Endothelial cell of umbilical vein (primary cell): ENCODE measurements around the gene FOLR2. TPM values are rescaled to one million over a fixed set of nuclear protein-coding genes. Genes with fewer than 3 reads are reported as not detected.

ENCODE experiments used
- BruUV-seq: library from RNA; stranded (reverse); fragments of 400-500 nt; replicated peaks from 2 replicates; lab custom pipeline; 2021; lab: Mats Ljungman, UMichigan
- CTCF ChIA-PET: fragments of 300-600, 350-600 bp; sonication (Branson Sonifier 250); formaldehyde crosslinking; loops from one replicate; lab custom pipeline; 2021; ENCODE audit warnings: antibody characterized with exemption, inconsistent platforms; lab: Charles Lee
- POLR2A ChIA-PET: fragments of 300-600, 350-600 bp; sonication (Branson Sonifier 250); formaldehyde crosslinking; loops from one replicate; lab custom pipeline; 2021; ENCODE audit warnings: antibody characterized with exemption, inconsistent platforms; lab: Charles Lee
- DNase-seq: peaks from one replicate; pipeline ENCODE4 v3.0.0-alpha.2; 2011; ENCODE audit warnings: low read depth, low spot score
- FAIRE-seq: peaks from 2 replicates; lab custom pipeline; 2011; peaks lifted over from hg19 to GRCh38; lab: Jason Lieb, UNC
- H2AFZ ChIP-seq: 2 replicates; pipeline ENCODE4 v1.6.0; 2012; ENCODE audit warnings: low read depth, low read length, control low read depth, inconsistent platforms
- H3K27ac ChIP-seq: 2 replicates; pipeline ENCODE4 v1.5.1; 2011; ENCODE audit warnings: low read depth, mild to moderate bottlenecking, control low read depth, low read length, moderate library complexity; ENCODE audit not compliant: insufficient read depth
- H3K27me3 ChIP-seq, 2 experiments: 2 replicates each; pipeline versions ENCODE4 v1.6.0 to v1.6.1; 2011; ENCODE audit warnings: low read length in 2 of 2, mixed read lengths in 1 of 2; ENCODE audit not compliant: control insufficient read depth in 2 of 2, insufficient read depth in 2 of 2
- H3K36me3 ChIP-seq, 2 experiments: 2 replicates in 1 of 2; 3 replicates in 1 of 2; pipeline ENCODE4 v1.5.1; 2011; ENCODE audit warnings: low read length in 2 of 2, mild to moderate bottlenecking in 1 of 2, moderate library complexity in 1 of 2; ENCODE audit not compliant: control insufficient read depth in 2 of 2, insufficient read depth in 2 of 2; ENCODE audit errors: extremely low read depth in 1 of 2
- H3K4me1 ChIP-seq: 3 replicates; pipeline ENCODE4 v1.5.1; 2011; ENCODE audit warnings: mild to moderate bottlenecking, low read length; ENCODE audit not compliant: control insufficient read depth, insufficient read depth; ENCODE audit errors: extremely low read depth
- H3K4me2 ChIP-seq: 2 replicates; pipeline ENCODE4 v1.6.1; 2011; ENCODE audit warnings: low read length, control low read depth, mixed read lengths; ENCODE audit not compliant: insufficient read depth
- H3K4me3 ChIP-seq, 3 experiments: fragments of 200-600 bp in 1 of 3; sonication (generic), shearing (Covaris generic) in 1 of 3; replicated peaks in 1 of 3; 2 replicates each; pipeline ENCODE4 v1.5.1; 2011 to 2016; ENCODE audit warnings: control low read depth in 3 of 3, low read length in 3 of 3, mild to moderate bottlenecking in 2 of 3, inconsistent platforms in 1 of 3, low read depth in 1 of 3, moderate library complexity in 1 of 3; ENCODE audit not compliant: insufficient read depth in 1 of 3
- H3K79me2 ChIP-seq: 2 replicates; pipeline ENCODE4 v1.6.0; 2012; ENCODE audit warnings: low read length, inconsistent platforms; ENCODE audit not compliant: control insufficient read depth, insufficient read depth
- H3K9ac ChIP-seq: replicated peaks from 2 replicates; pipeline ENCODE3; 2011; ENCODE audit warnings: low read length, control low read depth; ENCODE audit not compliant: insufficient read depth; ENCODE audit errors: extremely low read depth
- H3K9me1 ChIP-seq: replicated peaks from 3 replicates; pipeline ENCODE4 v1.6.0; 2011; ENCODE audit warnings: mild to moderate bottlenecking, low read length; ENCODE audit not compliant: control insufficient read depth, insufficient read depth; ENCODE audit errors: extremely low read depth
- H3K9me3 ChIP-seq: replicated peaks from 2 replicates; pipeline ENCODE4 v1.5.1; 2012; ENCODE audit warnings: low read length, inconsistent platforms; ENCODE audit not compliant: control insufficient read depth, insufficient read depth
- H4K20me1 ChIP-seq: replicated peaks from 2 replicates; pipeline ENCODE3; 2011; ENCODE audit warnings: mild to moderate bottlenecking, low read length; ENCODE audit not compliant: control insufficient read depth, insufficient read depth; ENCODE audit errors: extremely low read depth
- CTCF ChIP-seq, 2 donors: IDR thresholded peaks; 1 replicate in 1 of 2; 2 replicates in 1 of 2; pipeline ENCODE4 v1.5.1; 2011; ENCODE audit warnings: low read length in 2 of 2, mild to moderate bottlenecking in 2 of 2, moderate library complexity in 2 of 2, control low read depth in 1 of 2, inconsistent platforms in 1 of 2, low read depth in 1 of 2; ENCODE audit not compliant: insufficient read depth in 1 of 2; ENCODE audit errors: extremely low read depth in 1 of 2
- EZH2 ChIP-seq: IDR thresholded peaks from 2 replicates; pipeline ENCODE4 v1.6.1; 2012; ENCODE audit warnings: borderline replicate concordance, low read depth, mild to moderate bottlenecking, moderate library complexity, low read length, inconsistent platforms; ENCODE audit not compliant: severe bottlenecking
- FOS ChIP-seq: IDR thresholded peaks from 2 replicates; pipeline ENCODE4 v1.6.1; 2011; ENCODE audit warnings: mild to moderate bottlenecking, low read length, moderate library complexity, borderline replicate concordance; ENCODE audit not compliant: insufficient read depth
- GATA2 ChIP-seq: IDR thresholded peaks from 2 replicates; pipeline ENCODE4 v1.7.0; 2011; ENCODE audit warnings: low read depth, mild to moderate bottlenecking, moderate library complexity, mixed read lengths, low read length; ENCODE audit not compliant: insufficient read length, insufficient read depth
- JUN ChIP-seq: IDR thresholded peaks from 2 replicates; pipeline ENCODE4 v1.6.1; 2011; ENCODE audit warnings: borderline replicate concordance, low read depth; ENCODE audit not compliant: insufficient read length, insufficient read depth
- MYC ChIP-seq: IDR thresholded peaks from one replicate; pipeline ENCODE4 v1.6.1; 2011; ENCODE audit warnings: mild to moderate bottlenecking, low read depth, low read length
- POLR2A ChIP-seq: IDR thresholded peaks from 2 replicates; pipeline ENCODE4 v1.6.1; 2012; ENCODE audit warnings: low read depth, mild to moderate bottlenecking, control low read depth, low read length
- POLR2AphosphoS5 ChIP-seq: IDR thresholded peaks from 2 replicates; pipeline ENCODE4 v1.6.1; 2012; ENCODE audit warnings: low read depth, mild to moderate bottlenecking, control low read depth, low read length, moderate library complexity; ENCODE audit not compliant: insufficient read depth
- dilution Hi-C: fragments of 300-500 bp; cut with MboI; formaldehyde crosslinking; loops from one replicate; pipeline ENCODE4 v1.15.0; 2019; ENCODE audit warnings: low sequenced_read_pairs; ENCODE audit not compliant: extremely low pct_ligation_motif_present
- intact Hi-C: fragments of 100-400 bp; cut with micrococcal nuclease; formaldehyde crosslinking; loops from one replicate; pipeline ENCODE4 v1.10.0; 2022
- polyA plus RNA-seq, 4 experiments: library from polyadenylated mRNA; depleted of rRNA in 3 of 4; stranded (reverse) in 3 of 4; unstranded in 1 of 4; fragments of >200 nt; gene quantifications; 2 replicates each; pipeline versions ENCODE4 v1.2.1 to v1.2.3, GENCODE V29; 2011 to 2012; ENCODE audit warnings: missing spikeins in 1 of 4
- total RNA-seq: library from RNA; stranded (reverse); gene quantifications from 2 replicates; pipeline ENCODE4 v1.2.3, GENCODE V29; 2021
- TF ChIP-seq, protein P1 (sequence below): IDR thresholded peaks from 2 replicates; pipeline ENCODE4 v1.6.1; 2011; ENCODE audit not compliant: insufficient read depth, insufficient read length

The FOLR2 gene
- total and polyA plus RNA-seq, 2 donors (not counting 3 experiments of a cell fraction or from before 2014, with no cell fraction given) = not detected

- ChIA-PET CTCF (no interaction called here), POLR2A (no interaction called here)
- no peaks in the 10 kb centered on the region for H3K4me1 ChIP-seq
These were observed 34.3 kb downstream of the FOLR2 start for GRCh38 chr11:72250661-72251464.

More at GRCh38 chr11:72250661-72251464, 34.3 kb downstream of the FOLR2 start:
- Histone ChIP-seq H3K36me3 (no peaks in the 10 kb centered on the region), H3K79me2 (no peaks in the 10 kb centered on the region), H3K9me1 (no peaks in the 10 kb centered on the region), H3K9ac (no peak overlapping the region), H3K4me2 (no peak overlapping the region), H4K20me1 (no peaks in the 10 kb centered on the region), H2AFZ (no peak overlapping the region), H3K4me3 (no peak overlapping the region), H3K9me3 (no peaks in the 10 kb centered on the region), H3K27me3 (peaks cover 33 to 45% of the 10 kb centered on the region in 2 experiments), H3K27ac (no peak overlapping the region)
- dilution Hi-C loops = no loop called here
- intact Hi-C loops = no loop called here
- FAIRE-seq (no peak), DNase-seq (no peak)
- BruUV-seq = no TSS peak
- no peak for TF ChIP-seq CTCF (IDR thresholded peaks at IDR 0.05; ENCODE audit: extremely low read depth in 1 of 2, insufficient read depth in 1 of 2, low read depth in 1 of 2, low read length in 2 of 2)
- no peak for TF ChIP-seq MYC
- TF ChIP-seq JUN = no peak
- TF ChIP-seq GATA2 = no peak
- no peak for TF ChIP-seq FOS
- TF ChIP-seq, protein P1, sequence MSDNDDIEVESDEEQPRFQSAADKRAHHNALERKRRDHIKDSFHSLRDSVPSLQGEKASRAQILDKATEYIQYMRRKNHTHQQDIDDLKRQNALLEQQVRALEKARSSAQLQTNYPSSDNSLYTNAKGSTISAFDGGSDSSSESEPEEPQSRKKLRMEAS = no peak
- no peak for TF ChIP-seq POLR2AphosphoS5
- no peak for TF ChIP-seq POLR2A
- TF ChIP-seq EZH2 = no peak
